ENCODE measurements around the gene DLG5. TPM values are rescaled to one million over a fixed set of nuclear protein-coding genes. Genes with fewer than 3 reads are reported as not detected.

DLG5 gene
- total and polyA plus RNA-seq, 2 experiments from 2014 or later = 4.4 to 27.9 TPM

DNA sequence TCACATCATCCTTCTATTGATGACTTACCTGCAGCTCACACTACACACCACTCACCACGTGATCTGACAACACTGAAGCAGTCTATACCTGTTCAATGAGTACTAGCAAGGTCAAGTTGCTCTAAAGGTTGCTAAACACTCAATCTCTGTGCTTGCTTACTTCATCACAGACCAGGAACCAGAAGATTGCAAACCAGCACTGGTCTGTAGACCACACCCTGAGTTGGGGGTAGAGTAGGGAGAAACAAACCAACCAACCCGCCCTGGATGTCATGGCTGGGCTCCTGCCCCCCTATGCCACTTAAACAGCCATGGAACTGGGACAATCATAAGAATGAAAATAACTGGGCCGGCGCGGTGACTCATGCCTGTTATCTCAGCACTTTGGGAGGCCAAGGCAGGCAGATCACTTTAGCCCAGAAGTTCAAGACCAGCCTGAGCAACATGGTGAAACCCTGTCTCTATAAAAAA lies 19.6 kb downstream of the DLG5 start:
- WGBS, 2 experiments (ENCODE audit: low coverage in 1 of 2, low lambda C conversion rate in 2 of 2, missing lambda C conversion rate in 2 of 2) = 96 to 97% methylated on average over 5 of the region's 5 CpGs
- Histone ChIP-seq H4K20me1 (ENCODE audit: insufficient read depth) (no peaks in the 10 kb centered on the region; the same call in 1 of the 2 replicates), H3K4me3 (no peak overlapping the region), H3K36me3 (ENCODE audit: low read depth) (no peaks in the 10 kb centered on the region), H3F3A (ENCODE audit: insufficient read depth) (no peaks in the 10 kb centered on the region), H3K4me2 (ENCODE audit: unreplicated experiment) (no peak overlapping the region), H3K27me3 (replicated peaks; ENCODE audit: insufficient read depth) (no peaks in the 10 kb centered on the region), H3K27ac (no peak overlapping the region), H3K79me2 (ENCODE audit: insufficient read depth) (peaks cover 88% of the 10 kb centered on the region), H3K9me2 (ENCODE audit: insufficient read depth) (no peaks in the 10 kb centered on the region), H2AFZ (no peak overlapping the region), H3K9ac (no peak overlapping the region), H3K4me1 (ENCODE audit: insufficient read depth) (peaks cover 13% of the 10 kb centered on the region), H3K9me3 (ENCODE audit: low read depth) (no peaks in the 10 kb centered on the region)
- no peak for TF ChIP-seq EZH2 (IDR thresholded peaks at IDR 0.05; ENCODE audit: insufficient read depth, poor library complexity, severe bottlenecking)
- TF ChIP-seq EZH2phosphoT487 (IDR thresholded peaks at IDR 0.05; ENCODE audit: insufficient read depth, low read depth) = no peak
- in situ Hi-C loops (cut with MboI) = no loop called here
- no peak for DNase-seq

DNA sequence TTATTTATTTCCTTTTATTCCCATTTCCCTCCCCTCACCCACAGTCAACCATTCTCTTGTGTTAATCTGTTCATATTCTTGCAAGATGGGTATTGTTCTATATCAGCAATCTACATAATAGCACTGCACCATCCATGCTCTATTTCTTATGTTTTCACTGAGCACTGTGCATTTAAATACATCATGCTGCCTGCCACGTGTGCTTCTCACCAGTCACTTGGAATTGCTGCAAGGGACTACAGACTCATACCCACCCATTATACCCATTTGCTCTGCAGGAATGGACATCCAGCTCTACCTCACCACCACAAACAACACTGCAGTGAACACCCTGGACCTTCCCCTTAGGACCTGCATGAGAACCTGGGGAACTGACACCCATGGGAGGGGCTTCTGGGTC lies 20.8 kb downstream of the DLG5 start:
- H3K4me1 ChIP-seq (ENCODE audit: insufficient read depth) = peaks cover 13% of the 10 kb centered on the region
- no peaks in the 10 kb centered on the region for H3K9me2 ChIP-seq (ENCODE audit: insufficient read depth)
- no peak overlapping the region for H3K27ac ChIP-seq
- no peaks in the 10 kb centered on the region; the same call in 1 of the 2 replicates for H4K20me1 ChIP-seq (ENCODE audit: insufficient read depth)
- H3K79me2 ChIP-seq (ENCODE audit: insufficient read depth) = peaks cover 88% of the 10 kb centered on the region
- TF ChIP-seq EZH2 (IDR thresholded peaks at IDR 0.05; ENCODE audit: insufficient read depth, poor library complexity, severe bottlenecking) (no peak), EZH2phosphoT487 (IDR thresholded peaks at IDR 0.05; ENCODE audit: insufficient read depth, low read depth) (no peak)
- no peak overlapping the region for H3K4me3 ChIP-seq
- H3K9me3 ChIP-seq (ENCODE audit: low read depth) = no peaks in the 10 kb centered on the region
- no peak overlapping the region for H2AFZ ChIP-seq
- no peak overlapping the region for H3K4me2 ChIP-seq (ENCODE audit: unreplicated experiment)
- H3K27me3 ChIP-seq (replicated peaks; ENCODE audit: insufficient read depth) = no peaks in the 10 kb centered on the region
- DNase-seq = no peak
- 94 to 100% methylated on average over 1 of the region's 1 CpG for WGBS, 2 experiments (ENCODE audit: low coverage in 1 of 2, low lambda C conversion rate in 2 of 2, missing lambda C conversion rate in 2 of 2)
- H3F3A ChIP-seq (ENCODE audit: insufficient read depth) = no peaks in the 10 kb centered on the region
- H3K36me3 ChIP-seq (ENCODE audit: low read depth) = no peaks in the 10 kb centered on the region
- in situ Hi-C loops (cut with MboI) = no loop called here
- H3K9ac ChIP-seq = no peak overlapping the region

DNA sequence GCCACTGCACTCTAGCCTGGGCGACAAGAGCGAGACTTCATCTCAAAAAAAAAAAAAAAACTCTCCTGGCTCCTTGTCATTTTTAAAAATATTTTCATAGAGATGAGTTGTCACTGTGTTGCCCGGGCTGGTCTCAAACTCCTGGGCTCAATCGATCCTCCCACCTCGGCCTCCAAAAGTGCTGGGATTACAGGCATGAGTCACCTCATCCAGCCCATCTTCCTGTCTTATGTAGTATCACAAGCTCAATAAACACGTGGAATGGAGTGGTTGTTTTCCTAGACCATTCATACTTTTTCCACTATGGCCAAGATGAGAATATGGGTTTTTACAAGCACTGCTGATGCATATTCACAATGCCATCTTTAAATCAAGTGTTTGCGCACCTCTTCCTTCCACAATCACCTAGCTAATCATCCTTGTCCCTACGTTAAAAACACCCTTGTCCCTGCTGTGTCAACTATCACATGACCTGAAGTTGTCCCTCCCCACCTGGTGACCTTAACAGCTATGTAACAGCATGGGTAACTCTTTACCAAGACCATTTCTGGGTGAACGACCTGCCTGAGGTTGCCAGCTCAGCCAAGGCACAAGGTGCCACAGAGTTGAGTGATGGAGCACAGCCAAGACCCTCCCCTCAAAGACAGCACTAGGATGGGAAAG lies 21.3 kb downstream of the DLG5 start:
- TF ChIP-seq EZH2phosphoT487 (IDR thresholded peaks at IDR 0.05; ENCODE audit: insufficient read depth, low read depth) = no peak
- no peak for TF ChIP-seq EZH2 (IDR thresholded peaks at IDR 0.05; ENCODE audit: insufficient read depth, poor library complexity, severe bottlenecking)
- 85 to 86% methylated on average over 9 of the region's 9 CpGs for WGBS, 2 experiments (ENCODE audit: low coverage in 1 of 2, low lambda C conversion rate in 2 of 2, missing lambda C conversion rate in 2 of 2)
- peaks cover 88% of the 10 kb centered on the region for H3K79me2 ChIP-seq (ENCODE audit: insufficient read depth)
- no peak overlapping the region for H3K4me3 ChIP-seq
- H3K4me1 ChIP-seq (ENCODE audit: insufficient read depth) = peaks cover 11% of the 10 kb centered on the region
- DNase-seq = no peak
- H3F3A ChIP-seq (ENCODE audit: insufficient read depth) = no peaks in the 10 kb centered on the region
- H2AFZ ChIP-seq = no peak overlapping the region
- H3K9me2 ChIP-seq (ENCODE audit: insufficient read depth) = no peaks in the 10 kb centered on the region
- no peak overlapping the region for H3K27ac ChIP-seq
- no peak overlapping the region for H3K4me2 ChIP-seq (ENCODE audit: unreplicated experiment)
- in situ Hi-C loops (cut with MboI) = no loop called here
- no peaks in the 10 kb centered on the region for H3K27me3 ChIP-seq (replicated peaks; ENCODE audit: insufficient read depth)
- no peaks in the 10 kb centered on the region; the same call in 1 of the 2 replicates for H4K20me1 ChIP-seq (ENCODE audit: insufficient read depth)
- no peaks in the 10 kb centered on the region for H3K36me3 ChIP-seq (ENCODE audit: low read depth)
- H3K9me3 ChIP-seq (ENCODE audit: low read depth) = no peaks in the 10 kb centered on the region
- H3K9ac ChIP-seq = no peak overlapping the region

DNA sequence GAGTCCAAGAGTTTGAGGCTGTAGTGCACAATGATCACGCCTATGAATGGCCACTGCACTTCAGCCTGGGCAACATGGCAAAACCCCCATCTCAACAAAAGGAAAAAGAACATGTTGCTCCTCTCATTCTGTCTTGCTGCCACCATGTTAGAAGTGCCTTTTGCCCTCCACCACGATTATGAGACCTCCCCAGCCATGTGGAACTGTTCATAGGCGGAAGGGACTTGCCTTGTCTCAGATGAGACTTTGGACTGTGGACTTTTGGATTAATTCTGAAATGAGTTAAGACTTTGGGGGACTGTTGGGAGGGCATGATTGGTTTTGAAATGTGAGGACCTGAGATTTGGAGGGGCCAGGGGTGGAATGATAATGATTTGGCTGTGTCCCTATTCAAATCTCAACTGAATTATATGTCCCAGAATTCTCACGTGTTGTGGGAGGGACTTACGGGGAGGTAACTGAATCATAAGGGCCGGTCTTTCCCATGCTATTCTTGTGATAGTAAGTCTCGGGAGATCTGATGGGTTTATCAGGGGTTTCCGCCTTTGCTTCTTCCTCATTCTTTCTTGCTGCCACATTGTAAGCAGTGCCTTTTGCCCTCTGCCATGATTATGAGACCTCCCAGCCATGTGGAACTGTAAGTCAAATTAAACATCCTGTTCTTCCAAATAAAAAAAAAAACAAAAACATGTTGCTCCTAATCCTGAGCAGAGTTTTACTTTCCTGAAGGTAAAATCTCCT lies 22.3 kb downstream of the DLG5 start:
- no peaks in the 10 kb centered on the region for H3K9me3 ChIP-seq (ENCODE audit: low read depth)
- no peak overlapping the region for H3K4me3 ChIP-seq
- H3F3A ChIP-seq (ENCODE audit: insufficient read depth) = no peaks in the 10 kb centered on the region
- TF ChIP-seq EZH2 (IDR thresholded peaks at IDR 0.05; ENCODE audit: insufficient read depth, poor library complexity, severe bottlenecking) (no peak), EZH2phosphoT487 (IDR thresholded peaks at IDR 0.05; ENCODE audit: insufficient read depth, low read depth) (no peak)
- H2AFZ ChIP-seq = no peak overlapping the region
- peaks cover 8% of the 10 kb centered on the region for H3K4me1 ChIP-seq (ENCODE audit: insufficient read depth)
- H3K27me3 ChIP-seq (replicated peaks; ENCODE audit: insufficient read depth) = no peaks in the 10 kb centered on the region
- in situ Hi-C loops (cut with MboI) = no loop called here
- WGBS, 2 experiments (ENCODE audit: low coverage in 1 of 2, low lambda C conversion rate in 2 of 2, missing lambda C conversion rate in 2 of 2) = 74 to 76% methylated on average over 8 of the region's 8 CpGs
- no peaks in the 10 kb centered on the region for H3K36me3 ChIP-seq (ENCODE audit: low read depth)
- H3K27ac ChIP-seq = no peak overlapping the region
- no peak overlapping the region for H3K9ac ChIP-seq
- H3K79me2 ChIP-seq (ENCODE audit: insufficient read depth) = peaks cover 89% of the 10 kb centered on the region
- H4K20me1 ChIP-seq (ENCODE audit: insufficient read depth) = no peaks in the 10 kb centered on the region
- H3K9me2 ChIP-seq (ENCODE audit: insufficient read depth) = no peaks in the 10 kb centered on the region
- H3K4me2 ChIP-seq (ENCODE audit: unreplicated experiment) = no peak overlapping the region
- DNase-seq = no peak
